GM12865 (cell line): ENCODE measurements around the gene CACNA2D1.

ENCODE experiments used
- DNase-seq: peaks from one replicate; pipeline ENCODE4 v3.0.0; 2010; ENCODE audit warnings: low read depth
- H3K4me3 ChIP-seq: 2 replicates; pipeline ENCODE4 v1.5.1; 2011; ENCODE audit warnings: mild to moderate bottlenecking, low read depth, low read length, control low read depth
- CTCF ChIP-seq: IDR thresholded peaks from 2 replicates; pipeline ENCODE4 v1.5.1; 2011; ENCODE audit warnings: low read length, control low read depth, low read depth, inconsistent platforms; ENCODE audit not compliant: insufficient read depth; ENCODE audit errors: missing control alignments

Gene CACNA2D1

DNA sequence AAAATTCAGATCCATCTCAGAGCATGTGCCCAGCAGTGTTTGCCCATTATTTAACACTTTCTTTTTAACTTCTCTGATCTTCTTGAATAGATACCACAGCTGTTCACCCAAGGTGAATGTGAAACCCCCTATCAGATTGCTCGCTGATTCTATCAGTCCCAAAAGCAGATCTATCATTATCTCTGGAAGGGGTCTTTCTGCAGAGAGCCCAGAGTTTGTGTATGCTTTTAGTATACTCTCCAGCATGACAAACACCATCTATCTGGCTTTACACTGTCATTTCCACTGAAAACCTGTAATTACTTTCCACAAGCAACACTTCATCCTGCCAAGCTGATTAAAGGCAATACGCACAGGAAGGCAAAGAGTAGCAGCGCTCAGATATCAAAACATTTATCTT lies 168.2 kb downstream of the CACNA2D1 start:
- DNase-seq, result no peak
- no peak for TF ChIP-seq CTCF
- H3K4me3 ChIP-seq, result no peak overlapping the region

DNA sequence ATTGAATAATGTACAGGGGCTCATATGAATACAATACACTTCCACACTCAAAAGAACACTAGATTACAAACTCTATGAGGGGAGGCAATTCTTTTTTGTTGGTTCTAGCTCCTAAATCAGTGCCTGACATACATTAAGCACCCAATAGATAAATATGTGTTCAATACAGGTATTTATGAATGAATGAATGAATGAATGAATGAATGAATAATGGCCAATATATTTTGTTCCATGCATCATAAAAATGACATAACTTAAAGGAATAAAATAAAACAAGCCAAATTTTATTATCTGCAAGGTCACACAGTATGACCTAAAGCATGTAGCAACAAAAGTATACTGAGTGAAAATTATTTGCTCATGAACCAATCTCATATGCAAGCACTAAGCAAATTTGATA lies 168.9 kb downstream of the CACNA2D1 start:
- no peak for DNase-seq
- no peak overlapping the region for H3K4me3 ChIP-seq
- no peak for TF ChIP-seq CTCF

DNA sequence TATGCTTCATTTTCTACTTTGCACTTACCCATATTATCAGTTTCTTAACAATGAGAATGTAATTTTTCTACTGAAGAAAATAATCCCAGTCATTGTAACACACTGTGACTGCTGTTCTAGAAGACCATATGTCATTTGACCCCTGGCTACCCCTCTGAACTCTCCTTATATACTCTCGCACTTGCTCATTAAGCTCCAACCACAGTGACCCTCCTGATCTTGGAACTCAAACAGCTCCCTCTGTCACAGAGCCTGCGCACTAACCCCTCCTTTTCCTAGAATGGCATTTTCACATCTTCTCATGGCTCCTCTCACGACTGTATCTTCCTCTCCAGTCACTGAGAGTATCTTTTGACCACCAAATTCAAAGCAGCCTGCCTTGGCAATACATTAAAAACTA lies 169.7 kb downstream of the CACNA2D1 start:
- no peak overlapping the region for H3K4me3 ChIP-seq
- TF ChIP-seq CTCF, result no peak
- no peak for DNase-seq

- H3K4me3 ChIP-seq, result no peak overlapping the region
- no peak for TF ChIP-seq CTCF
- DNase-seq, result no peak
Observed at GRCh38 chr7:82270870-82271269, 172.7 kb downstream of the CACNA2D1 start.

DNA sequence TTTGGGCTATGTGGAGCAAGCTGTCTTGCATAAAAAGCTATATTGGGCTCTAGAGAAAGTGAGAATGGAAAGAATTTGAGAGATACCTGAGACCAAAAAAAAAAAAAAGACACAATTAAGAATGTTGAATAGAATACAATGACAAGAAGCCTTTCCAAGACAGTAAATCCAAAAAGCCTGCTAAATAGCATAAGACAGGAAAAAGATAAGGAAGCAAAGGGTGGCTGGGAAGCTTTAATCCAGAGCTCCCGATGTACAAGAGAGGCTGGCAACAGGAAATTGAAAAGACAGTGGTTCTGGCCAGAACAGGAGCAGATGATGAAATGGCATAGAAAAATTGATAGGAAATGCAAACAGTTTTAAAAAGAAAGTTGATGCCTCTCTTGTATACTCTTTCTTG lies 174.9 kb downstream of the CACNA2D1 start:
- DNase-seq, result no peak
- H3K4me3 ChIP-seq, result no peak overlapping the region
- TF ChIP-seq CTCF, result no peak

GRCh38 chr7:82266081-82266480 lies 177.5 kb downstream of the CACNA2D1 start:
- no peak for TF ChIP-seq CTCF
- H3K4me3 ChIP-seq, result no peak overlapping the region
- no peak for DNase-seq

GRCh38 chr7:82264783-82265305 lies 178.7 kb downstream of the CACNA2D1 start:
- no peak overlapping the region for H3K4me3 ChIP-seq
- no peak for TF ChIP-seq CTCF
- no peak for DNase-seq
